AG04450 (cell line): ENCODE measurements around the gene ERCC4. TPM values are rescaled to one million over a fixed set of nuclear protein-coding genes. Genes with fewer than 3 reads are reported as not detected.

Experiments
- CTCF ChIA-PET: fragments of 300-600, 350-600 bp; formaldehyde crosslinking; extraction: SDS; loops from one replicate; lab custom pipeline; 2022; ENCODE audit warnings: antibody characterized with exemption, inconsistent platforms; lab: Charles Lee
- POLR2A ChIA-PET: fragments of 350-600 bp; formaldehyde crosslinking; extraction: SDS; loops from one replicate; lab custom pipeline; 2021; ENCODE audit warnings: antibody characterized with exemption, inconsistent platforms; lab: Yijun Ruan, JAX
- DNase-seq: peaks from one replicate; pipeline ENCODE4 v3.0.0-alpha.2; 2011; ENCODE audit warnings: low read depth, low spot score
- H3K27ac ChIP-seq: one replicate; pipeline ENCODE4 v1.5.1; 2012; ENCODE audit warnings: low read depth, low read length, control low read depth
- H3K27me3 ChIP-seq: one replicate; pipeline ENCODE4 v1.6.0; 2012; ENCODE audit warnings: low read length; ENCODE audit not compliant: control insufficient read depth, insufficient read depth
- H3K4me3 ChIP-seq: 2 replicates; pipeline ENCODE4 v1.5.1; 2011; ENCODE audit warnings: mild to moderate bottlenecking, low read depth, low read length, control low read depth
- H3K9me3 ChIP-seq: 2 replicates; pipeline ENCODE4 v1.5.1; 2012; ENCODE audit warnings: low read length; ENCODE audit not compliant: control insufficient read depth, insufficient read depth
- polyA plus RNA-seq: library from polyadenylated mRNA; depleted of rRNA; stranded (reverse); fragments of >200 nt; gene quantifications from 2 replicates; pipeline ENCODE4 v1.2.3, GENCODE V29; 2011
- TF ChIP-seq, protein P1 (sequence below): IDR thresholded peaks from 2 replicates; pipeline ENCODE4 v1.5.1; 2011; ENCODE audit warnings: low read depth, low read length, control low read depth, inconsistent platforms

ERCC4 gene
- polyA plus RNA-seq, 1 experiment, result 9.8 TPM

- H3K27ac ChIP-seq, result no peak overlapping the region
- DNase-seq, result no peak
- H3K27me3 ChIP-seq, result peaks cover 10% of the 10 kb centered on the region
- H3K9me3 ChIP-seq, result no peaks in the 10 kb centered on the region
- H3K4me3 ChIP-seq, result no peak overlapping the region
- CTCF ChIA-PET, result no interaction called here
- TF ChIP-seq, protein P1, sequence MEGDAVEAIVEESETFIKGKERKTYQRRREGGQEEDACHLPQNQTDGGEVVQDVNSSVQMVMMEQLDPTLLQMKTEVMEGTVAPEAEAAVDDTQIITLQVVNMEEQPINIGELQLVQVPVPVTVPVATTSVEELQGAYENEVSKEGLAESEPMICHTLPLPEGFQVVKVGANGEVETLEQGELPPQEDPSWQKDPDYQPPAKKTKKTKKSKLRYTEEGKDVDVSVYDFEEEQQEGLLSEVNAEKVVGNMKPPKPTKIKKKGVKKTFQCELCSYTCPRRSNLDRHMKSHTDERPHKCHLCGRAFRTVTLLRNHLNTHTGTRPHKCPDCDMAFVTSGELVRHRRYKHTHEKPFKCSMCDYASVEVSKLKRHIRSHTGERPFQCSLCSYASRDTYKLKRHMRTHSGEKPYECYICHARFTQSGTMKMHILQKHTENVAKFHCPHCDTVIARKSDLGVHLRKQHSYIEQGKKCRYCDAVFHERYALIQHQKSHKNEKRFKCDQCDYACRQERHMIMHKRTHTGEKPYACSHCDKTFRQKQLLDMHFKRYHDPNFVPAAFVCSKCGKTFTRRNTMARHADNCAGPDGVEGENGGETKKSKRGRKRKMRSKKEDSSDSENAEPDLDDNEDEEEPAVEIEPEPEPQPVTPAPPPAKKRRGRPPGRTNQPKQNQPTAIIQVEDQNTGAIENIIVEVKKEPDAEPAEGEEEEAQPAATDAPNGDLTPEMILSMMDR, result no peak
- POLR2A ChIA-PET, result no interaction called here
Measured at GRCh38 chr16:13992322-13992721, 72.4 kb downstream of the ERCC4 start.

GRCh38 chr16:13992976-13993375 lies 73.0 kb downstream of the ERCC4 start:
- no peak for DNase-seq
- H3K27me3 ChIP-seq, result peaks cover 10% of the 10 kb centered on the region
- POLR2A ChIA-PET, result no interaction called here
- no peaks in the 10 kb centered on the region for H3K9me3 ChIP-seq
- no peak overlapping the region for H3K4me3 ChIP-seq
- CTCF ChIA-PET, result interaction anchor here (0.7 kb wide), 1 partner anchor 96 kb away, joined by 3 read pairs; no protein-coding TSS in a partner anchor
- TF ChIP-seq, protein P1, result no peak
- no peak overlapping the region for H3K27ac ChIP-seq

DNA sequence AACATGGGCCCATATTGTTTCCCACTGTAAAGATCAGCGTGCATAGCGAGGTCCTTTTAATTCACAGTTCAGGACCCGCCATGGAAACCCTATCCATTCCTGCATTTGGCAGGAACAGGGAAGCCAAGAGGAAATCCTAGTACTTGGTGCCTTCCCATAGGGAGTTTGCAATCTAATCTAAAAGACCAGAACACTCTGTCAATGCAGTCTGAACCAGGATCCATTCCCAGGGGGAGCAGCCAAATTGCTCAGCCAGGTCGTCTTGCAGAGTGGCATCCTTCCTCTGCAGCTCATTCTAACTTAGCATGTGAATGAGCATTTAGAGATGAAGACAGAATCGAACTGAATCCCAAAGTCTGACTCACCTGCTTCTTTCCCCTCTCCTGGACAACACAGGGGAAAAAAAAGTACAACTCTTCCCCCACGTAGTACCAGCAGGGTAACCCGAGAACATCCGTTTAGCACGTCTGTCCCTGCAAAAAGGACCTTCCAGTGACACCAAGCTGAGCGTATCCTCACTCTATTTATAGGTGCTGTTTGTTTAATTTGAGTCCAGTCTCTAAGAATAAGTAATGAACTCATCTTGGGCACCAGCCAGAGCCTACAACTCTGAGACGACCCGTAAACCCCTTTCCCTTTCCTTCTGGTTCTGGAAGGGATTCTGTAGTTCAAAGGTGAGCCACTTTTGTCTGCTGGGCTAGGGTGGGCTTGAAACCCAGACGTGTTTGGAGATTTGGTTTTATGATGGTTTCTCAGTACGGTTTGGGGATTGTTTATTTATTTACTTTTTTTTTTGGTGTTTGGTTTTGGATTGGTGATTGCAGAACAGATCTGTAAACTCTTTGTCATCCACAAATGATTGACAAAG lies 74.5 kb downstream of the ERCC4 start:
- H3K27me3 ChIP-seq, result peaks cover 10% of the 10 kb centered on the region
- TF ChIP-seq, protein P1, result no peak
- no peak for DNase-seq
- no peak overlapping the region for H3K27ac ChIP-seq
- ChIA-PET POLR2A (no interaction called here), CTCF (no interaction called here)
- no peak overlapping the region for H3K4me3 ChIP-seq
- no peaks in the 10 kb centered on the region for H3K9me3 ChIP-seq

DNA sequence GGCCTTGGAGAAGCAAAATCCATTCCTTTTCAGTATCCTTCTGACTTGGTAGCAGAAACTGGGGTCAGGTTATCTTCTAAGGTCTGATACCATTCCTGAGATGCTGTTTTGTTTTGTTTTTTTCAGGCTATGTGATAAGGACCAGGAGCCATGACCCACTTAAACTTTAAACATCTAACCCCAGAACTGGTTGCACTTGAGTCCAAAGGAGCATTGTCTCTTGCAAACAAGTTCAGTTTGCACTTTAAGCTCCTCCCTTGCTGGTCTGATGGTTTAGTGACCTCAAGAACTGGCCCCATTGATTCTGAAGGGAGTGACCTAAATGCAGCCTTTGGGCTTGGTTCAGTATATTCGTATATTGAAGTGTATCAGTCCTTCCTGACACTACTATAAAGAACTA lies 75.2 kb downstream of the ERCC4 start:
- ChIA-PET CTCF (no interaction called here), POLR2A (no interaction called here)
- H3K4me3 ChIP-seq, result no peak overlapping the region
- no peaks in the 10 kb centered on the region for H3K9me3 ChIP-seq
- H3K27ac ChIP-seq, result no peak overlapping the region
- no peak for DNase-seq
- H3K27me3 ChIP-seq, result peaks cover 10% of the 10 kb centered on the region
- TF ChIP-seq, protein P1, result no peak

DNA sequence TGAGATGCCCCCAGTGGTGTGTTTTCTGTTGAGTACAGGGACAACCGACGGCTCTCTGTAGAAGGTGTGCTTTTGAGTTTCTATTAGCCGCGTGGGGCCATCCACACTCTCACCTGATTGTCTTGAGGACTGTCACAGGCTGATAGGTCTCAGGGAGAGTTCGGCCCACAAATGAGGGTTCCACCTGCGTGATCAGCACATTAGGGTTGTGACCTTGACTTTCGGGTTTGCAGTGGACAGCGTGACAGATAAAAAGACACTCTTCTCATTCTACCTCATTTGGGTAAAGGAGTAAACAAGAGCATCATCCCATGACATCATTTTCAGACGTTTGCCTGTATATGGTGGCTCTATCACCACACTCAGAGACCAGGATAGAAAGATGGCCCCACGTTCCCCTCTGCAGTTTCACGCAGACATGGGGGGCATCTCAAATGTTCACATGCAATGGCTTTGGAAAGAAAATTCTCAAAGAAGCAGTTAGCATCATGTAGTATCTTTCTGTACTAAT lies 76.9 kb downstream of the ERCC4 start:
- no peak for DNase-seq
- H3K9me3 ChIP-seq, result no peaks in the 10 kb centered on the region
- TF ChIP-seq, protein P1, result no peak
- H3K27ac ChIP-seq, result no peak overlapping the region
- POLR2A ChIA-PET, result no interaction called here
- peaks cover 10% of the 10 kb centered on the region for H3K27me3 ChIP-seq
- CTCF ChIA-PET, result no interaction called here
- H3K4me3 ChIP-seq, result no peak overlapping the region
